Astrocyte of the hippocampus (primary cell): ENCODE data around the gene GOLT1A.
A peak's percentile ranks its signal among the peaks of the same experiment; 100 is the strongest.

Experiments used
- DNase-seq: peaks from one replicate; pipeline ENCODE4 v3.0.0; 2011; ENCODE audit warnings: low read depth, low spot score

The GOLT1A gene

GRCh38 chr1:204192589-204193352 lies 21.0 kb downstream of the GOLT1A start:
- DNase-seq = peak; percentile 49

- DNase-seq = no peak
These were observed 21.7 kb downstream of the GOLT1A start for GRCh38 chr1:204192046-204192445.

- peak; percentile 60 for DNase-seq
These were observed 22.3 kb downstream of the GOLT1A start for GRCh38 chr1:204191456-204191855.

- peak; percentile 41 for DNase-seq
These were observed 23.3 kb downstream of the GOLT1A start for GRCh38 chr1:204190212-204191211.

GRCh38 chr1:204188959-204189639 lies 24.7 kb downstream of the GOLT1A start:
- no peak for DNase-seq

- DNase-seq = no peak
These were observed 27.2 kb downstream of the GOLT1A start for GRCh38 chr1:204186597-204186996.

- no peak for DNase-seq
These were observed 32.7 kb downstream of the GOLT1A start for GRCh38 chr1:204181116-204181515.

GRCh38 chr1:204180133-204180532 lies 33.7 kb downstream of the GOLT1A start:
- DNase-seq = no peak

- no peak for DNase-seq
These were observed 35.1 kb downstream of the GOLT1A start for GRCh38 chr1:204178487-204179281.

- no peak for DNase-seq
These were observed 36.7 kb downstream of the GOLT1A start for GRCh38 chr1:204177133-204177532.

GRCh38 chr1:204176049-204176448 lies 37.7 kb downstream of the GOLT1A start:
- DNase-seq = no peak

GRCh38 chr1:204174958-204175357 lies 38.8 kb downstream of the GOLT1A start:
- DNase-seq = no peak

- no peak for DNase-seq
These were observed 41.3 kb downstream of the GOLT1A start for GRCh38 chr1:204172404-204173029.

- peak; percentile 41 for DNase-seq
These were observed 42.0 kb downstream of the GOLT1A start for GRCh38 chr1:204171751-204172178.

GRCh38 chr1:204170494-204171155 lies 43.2 kb downstream of the GOLT1A start:
- DNase-seq = no peak

GRCh38 chr1:204169858-204170257 lies 43.9 kb downstream of the GOLT1A start:
- DNase-seq = no peak

GRCh38 chr1:204167730-204168129 lies 46.1 kb downstream of the GOLT1A start:
- no peak for DNase-seq

GRCh38 chr1:204166219-204166618 lies 47.6 kb downstream of the GOLT1A start, which contains the start of gene REN:
TSS of gene REN (minus strand) at chr1:204166337. CDS start at chr1:204166293, 44 bp downstream.
- no peak for DNase-seq

GRCh38 chr1:204162494-204163074 lies 51.2 kb downstream of the GOLT1A start:
- DNase-seq = peak; percentile 86
